ENCODE results near the gene C19orf18.

GRCh38 chr19:57927587-57927986 is 46.7 kb downstream of the C19orf18 start:
- TF ChIP-seq CTCF (conservative IDR thresholded peaks at IDR 0.05; ENCODE audit: low read depth, low read length) (no peak), EZH2 (IDR thresholded peaks at IDR 0.05; ENCODE audit: borderline replicate concordance, low read depth, low read length, poor library complexity, severe bottlenecking) (no peak)

Measured in A673 (cell line).